ENCODE data around the gene WDR53.

DNA sequence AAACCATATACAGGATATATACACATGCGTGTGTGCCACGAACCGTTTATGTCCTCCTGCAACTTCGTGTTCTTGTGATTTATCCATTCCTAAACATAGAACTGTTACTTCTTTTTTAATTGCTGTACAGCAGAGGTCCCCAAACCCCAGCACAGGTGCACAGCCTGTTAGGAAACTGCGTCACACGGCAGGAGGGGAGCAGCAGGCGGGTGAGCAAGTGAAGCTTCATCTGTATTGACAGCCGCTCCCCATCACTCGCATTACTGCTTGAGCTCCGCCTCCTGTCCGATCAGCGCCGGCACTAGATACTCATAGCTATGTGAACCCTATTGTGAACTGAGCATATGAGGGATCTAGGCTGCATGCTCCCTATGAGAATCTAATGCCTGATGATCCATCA is 36.2 kb upstream of the WDR53 start:
- TF ChIP-seq, protein P1, sequence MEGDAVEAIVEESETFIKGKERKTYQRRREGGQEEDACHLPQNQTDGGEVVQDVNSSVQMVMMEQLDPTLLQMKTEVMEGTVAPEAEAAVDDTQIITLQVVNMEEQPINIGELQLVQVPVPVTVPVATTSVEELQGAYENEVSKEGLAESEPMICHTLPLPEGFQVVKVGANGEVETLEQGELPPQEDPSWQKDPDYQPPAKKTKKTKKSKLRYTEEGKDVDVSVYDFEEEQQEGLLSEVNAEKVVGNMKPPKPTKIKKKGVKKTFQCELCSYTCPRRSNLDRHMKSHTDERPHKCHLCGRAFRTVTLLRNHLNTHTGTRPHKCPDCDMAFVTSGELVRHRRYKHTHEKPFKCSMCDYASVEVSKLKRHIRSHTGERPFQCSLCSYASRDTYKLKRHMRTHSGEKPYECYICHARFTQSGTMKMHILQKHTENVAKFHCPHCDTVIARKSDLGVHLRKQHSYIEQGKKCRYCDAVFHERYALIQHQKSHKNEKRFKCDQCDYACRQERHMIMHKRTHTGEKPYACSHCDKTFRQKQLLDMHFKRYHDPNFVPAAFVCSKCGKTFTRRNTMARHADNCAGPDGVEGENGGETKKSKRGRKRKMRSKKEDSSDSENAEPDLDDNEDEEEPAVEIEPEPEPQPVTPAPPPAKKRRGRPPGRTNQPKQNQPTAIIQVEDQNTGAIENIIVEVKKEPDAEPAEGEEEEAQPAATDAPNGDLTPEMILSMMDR (IDR thresholded peaks at IDR 0.05) = no peak
- no peak for TF ChIP-seq POLR2A (IDR thresholded peaks at IDR 0.05)

Measured in suprapubic skin (tissue), 3 donors.